ENCODE data around the gene WWOX.

WWOX gene

DNA sequence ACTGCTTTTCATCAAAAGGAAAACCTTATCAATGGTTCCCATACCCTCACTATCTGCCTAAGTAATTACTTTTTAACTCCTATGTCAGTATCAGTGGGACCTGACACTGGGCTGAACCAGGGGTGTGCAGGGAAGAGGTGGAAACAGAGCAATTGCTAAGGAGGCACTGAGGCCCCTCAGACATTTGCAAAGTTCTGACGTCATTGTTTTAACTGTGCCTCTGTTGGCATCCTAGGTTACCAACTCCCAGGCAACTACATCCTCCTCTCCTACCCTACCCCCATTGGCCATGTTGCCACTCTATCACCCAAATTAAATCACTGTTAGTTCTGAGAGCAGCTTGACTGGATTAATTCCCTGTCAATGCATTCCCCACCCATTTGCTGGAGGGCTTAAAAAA is 8.0 kb upstream of the WWOX start:
- no peaks in the 10 kb centered on the region for H3K4me1 ChIP-seq
- no peaks in the 10 kb centered on the region for H3K36me3 ChIP-seq
- no peaks in the 10 kb centered on the region for H3K27me3 ChIP-seq
- H3K27ac ChIP-seq = no peak overlapping the region
- TF ChIP-seq, protein P1, sequence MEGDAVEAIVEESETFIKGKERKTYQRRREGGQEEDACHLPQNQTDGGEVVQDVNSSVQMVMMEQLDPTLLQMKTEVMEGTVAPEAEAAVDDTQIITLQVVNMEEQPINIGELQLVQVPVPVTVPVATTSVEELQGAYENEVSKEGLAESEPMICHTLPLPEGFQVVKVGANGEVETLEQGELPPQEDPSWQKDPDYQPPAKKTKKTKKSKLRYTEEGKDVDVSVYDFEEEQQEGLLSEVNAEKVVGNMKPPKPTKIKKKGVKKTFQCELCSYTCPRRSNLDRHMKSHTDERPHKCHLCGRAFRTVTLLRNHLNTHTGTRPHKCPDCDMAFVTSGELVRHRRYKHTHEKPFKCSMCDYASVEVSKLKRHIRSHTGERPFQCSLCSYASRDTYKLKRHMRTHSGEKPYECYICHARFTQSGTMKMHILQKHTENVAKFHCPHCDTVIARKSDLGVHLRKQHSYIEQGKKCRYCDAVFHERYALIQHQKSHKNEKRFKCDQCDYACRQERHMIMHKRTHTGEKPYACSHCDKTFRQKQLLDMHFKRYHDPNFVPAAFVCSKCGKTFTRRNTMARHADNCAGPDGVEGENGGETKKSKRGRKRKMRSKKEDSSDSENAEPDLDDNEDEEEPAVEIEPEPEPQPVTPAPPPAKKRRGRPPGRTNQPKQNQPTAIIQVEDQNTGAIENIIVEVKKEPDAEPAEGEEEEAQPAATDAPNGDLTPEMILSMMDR (IDR thresholded peaks at IDR 0.05) = no peak
- no peaks in the 10 kb centered on the region for H3K9me3 ChIP-seq
- DNase-seq = no peak
- H3K4me3 ChIP-seq = no peak overlapping the region
- intact Hi-C loops (cut with DNase I; ENCODE audit: low total_unique reads) = no loop called here

DNA sequence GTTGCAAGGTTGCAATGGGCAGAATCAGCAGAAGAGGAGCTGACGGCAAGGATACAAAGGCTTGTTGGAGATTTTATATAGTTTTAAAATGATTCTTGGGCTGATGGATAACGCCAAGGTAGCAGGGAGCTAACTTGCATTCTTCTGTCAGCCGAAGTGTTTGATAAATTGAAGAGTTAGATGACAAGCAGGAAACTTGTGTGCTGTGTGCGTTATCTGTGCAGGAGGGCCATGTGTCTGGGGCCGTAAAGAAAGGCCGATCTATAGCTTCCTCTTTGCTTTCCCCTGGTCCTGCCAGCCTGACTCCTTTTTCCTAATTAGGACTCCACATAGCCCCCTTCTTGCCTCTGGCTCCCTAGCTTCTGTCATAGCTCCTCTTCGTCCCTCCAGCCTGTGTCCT is 6.7 kb upstream of the WWOX start:
- no peaks in the 10 kb centered on the region for H3K36me3 ChIP-seq
- H3K27ac ChIP-seq = no peak overlapping the region
- H3K27me3 ChIP-seq = no peaks in the 10 kb centered on the region
- H3K4me1 ChIP-seq = no peaks in the 10 kb centered on the region
- TF ChIP-seq, protein P1 (IDR thresholded peaks at IDR 0.05) = no peak
- H3K9me3 ChIP-seq = no peaks in the 10 kb centered on the region
- intact Hi-C loops (cut with DNase I; ENCODE audit: low total_unique reads) = no loop called here
- DNase-seq = no peak
- no peak overlapping the region for H3K4me3 ChIP-seq

DNA sequence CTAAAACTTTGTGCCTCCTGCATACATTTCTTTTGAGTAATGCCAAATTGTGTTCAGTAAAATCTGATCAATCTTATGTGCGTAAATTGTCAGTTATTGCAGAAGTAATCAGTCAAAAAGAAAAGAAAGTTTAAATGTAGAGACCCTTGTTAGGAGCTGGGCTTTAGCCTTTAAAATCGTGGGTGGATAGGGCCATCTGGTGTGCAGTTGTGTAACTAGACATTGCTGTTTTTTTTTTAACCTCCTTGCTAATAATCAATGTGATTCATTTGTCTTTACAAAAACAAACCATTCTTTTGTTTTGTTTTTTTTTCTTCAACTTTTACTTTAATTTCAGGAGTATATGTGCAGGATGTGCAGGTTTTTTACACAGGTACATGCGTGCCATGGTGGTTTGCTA is 5.3 kb upstream of the WWOX start:
- Histone ChIP-seq H3K27ac (no peak overlapping the region), H3K9me3 (no peaks in the 10 kb centered on the region), H3K4me3 (no peak overlapping the region), H3K27me3 (no peaks in the 10 kb centered on the region), H3K36me3 (no peaks in the 10 kb centered on the region), H3K4me1 (no peaks in the 10 kb centered on the region)
- TF ChIP-seq, protein P1 (IDR thresholded peaks at IDR 0.05) = no peak
- intact Hi-C loops (cut with DNase I; ENCODE audit: low total_unique reads) = no loop called here
- DNase-seq = no peak

DNA sequence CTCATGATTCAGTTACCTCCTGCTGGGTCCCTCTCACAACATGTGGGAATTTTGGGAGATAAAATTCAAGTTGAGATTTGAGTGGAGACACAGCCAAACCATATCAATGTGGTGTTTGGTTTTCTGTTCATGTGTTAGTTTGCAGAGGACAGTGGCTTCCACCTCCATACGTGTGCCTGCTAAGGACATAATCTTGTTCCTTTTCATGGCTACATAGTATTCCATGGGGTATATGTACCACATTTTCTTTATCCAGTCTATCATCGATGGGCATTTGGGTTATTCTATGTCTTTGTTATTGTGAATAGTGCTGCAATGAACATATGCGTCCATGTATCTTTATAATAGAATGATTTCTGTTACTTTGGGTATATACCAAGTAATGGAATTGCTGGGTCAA is 4.5 kb upstream of the WWOX start:
- Histone ChIP-seq H3K27me3 (no peaks in the 10 kb centered on the region), H3K27ac (no peak overlapping the region), H3K4me1 (peaks cover 0 to under 1% (median 0%) of the 10 kb centered on the region in 4 donors), H3K36me3 (no peaks in the 10 kb centered on the region), H3K9me3 (no peaks in the 10 kb centered on the region), H3K4me3 (no peak overlapping the region)
- TF ChIP-seq, protein P1 (IDR thresholded peaks at IDR 0.05) = no peak
- no peak for DNase-seq
- intact Hi-C loops (cut with DNase I; ENCODE audit: low total_unique reads) = no loop called here

DNA sequence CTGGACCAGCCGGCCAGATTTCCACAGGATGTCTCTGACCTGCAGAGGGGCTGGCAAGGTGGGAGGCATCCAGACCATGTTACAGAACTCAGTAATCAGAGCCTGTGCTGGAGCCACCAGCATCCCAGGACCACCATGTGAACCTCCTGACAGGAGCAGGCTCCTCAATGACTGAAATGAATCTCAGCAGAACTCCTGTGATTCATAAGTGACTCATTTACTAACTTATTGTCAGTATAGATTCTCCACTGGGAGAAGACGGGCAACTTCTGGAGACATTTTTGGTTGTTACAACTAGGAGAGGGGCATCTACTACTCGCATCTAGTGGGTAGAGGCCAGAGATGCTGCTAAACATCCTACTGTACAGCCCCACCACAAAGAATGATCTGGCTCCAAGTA is 3.1 kb upstream of the WWOX start:
- Histone ChIP-seq H3K27me3 (no peaks in the 10 kb centered on the region), H3K9me3 (no peaks in the 10 kb centered on the region), H3K4me1 (peaks cover 0 to 10% (median 6%) of the 10 kb centered on the region in 4 donors), H3K27ac (no peak overlapping the region), H3K36me3 (no peaks in the 10 kb centered on the region), H3K4me3 (no peak overlapping the region)
- intact Hi-C loops (cut with DNase I; ENCODE audit: low total_unique reads) = no loop called here
- TF ChIP-seq, protein P1 (IDR thresholded peaks at IDR 0.05) = no peak
- DNase-seq = no peak

DNA sequence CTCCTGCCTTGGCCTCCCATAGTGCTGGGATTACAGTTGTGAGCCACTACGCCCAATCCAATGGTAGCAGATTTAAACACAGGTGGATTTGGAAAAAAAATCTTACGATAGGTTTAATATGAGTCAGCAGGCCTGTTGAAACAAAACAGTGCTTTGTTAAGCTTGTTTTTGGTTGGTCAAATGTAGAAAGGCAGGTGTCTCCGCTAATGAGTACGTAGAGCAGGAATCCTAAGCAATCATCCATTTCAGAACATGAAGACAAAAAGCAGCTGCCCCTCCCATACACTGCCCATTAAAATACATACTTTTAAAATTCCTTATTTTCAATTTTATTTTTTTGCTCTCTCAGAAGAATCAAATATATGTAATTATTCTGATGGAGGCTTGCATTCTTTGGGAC is 1.9 kb upstream of the WWOX start:
- peaks cover 0 to 22% (median 16%) of the 10 kb centered on the region in 4 donors for H3K4me1 ChIP-seq
- no peaks in the 10 kb centered on the region for H3K36me3 ChIP-seq
- no peak overlapping the region for H3K4me3 ChIP-seq
- DNase-seq = no peak
- H3K9me3 ChIP-seq = no peaks in the 10 kb centered on the region
- intact Hi-C loops (cut with DNase I; ENCODE audit: low total_unique reads) = no loop called here
- H3K27me3 ChIP-seq = no peaks in the 10 kb centered on the region
- TF ChIP-seq, protein P1 (IDR thresholded peaks at IDR 0.05) = no peak
- H3K27ac ChIP-seq = no peak overlapping the region

Measured in tibial artery (tissue), 4 donors.